PFSK-1 (cell line): ENCODE measurements around the gene TNRC6C.

Experiments used
- POLR2AphosphoS5 ChIP-seq: IDR thresholded peaks from 2 replicates; pipeline ENCODE4 v1.6.1; 2012; ENCODE audit warnings: low read depth, mild to moderate bottlenecking, control low read depth, low read length, moderate library complexity
- REST ChIP-seq, 2 experiments: IDR thresholded peaks; 2 replicates each; pipeline versions ENCODE4 v1.6.1 to v1.8.0; 2011 to 2012; ENCODE audit warnings: low read depth in 2 of 2, low read length in 2 of 2, control low read depth in 1 of 2, inconsistent platforms in 1 of 2, mild to moderate bottlenecking in 1 of 2, moderate library complexity in 1 of 2; ENCODE audit not compliant: insufficient read depth in 1 of 2

GRCh38 chr17:77933777-77934398 lies 24.6 kb upstream of the TNRC6C start:
- TF ChIP-seq POLR2AphosphoS5 (no peak), REST (IDR thresholded peaks at IDR 0.05; ENCODE audit: insufficient read depth in 1 of 2, low read depth in 2 of 2, low read length in 2 of 2) (no peak)
